ENCODE results near the gene RGMA. TPM values are rescaled to one million over a fixed set of nuclear protein-coding genes. Genes with fewer than 3 reads are reported as not detected.

RGMA gene
- total and polyA plus RNA-seq, 8 donors: 4.6 to 18.5 (median 13.9) TPM

DNA sequence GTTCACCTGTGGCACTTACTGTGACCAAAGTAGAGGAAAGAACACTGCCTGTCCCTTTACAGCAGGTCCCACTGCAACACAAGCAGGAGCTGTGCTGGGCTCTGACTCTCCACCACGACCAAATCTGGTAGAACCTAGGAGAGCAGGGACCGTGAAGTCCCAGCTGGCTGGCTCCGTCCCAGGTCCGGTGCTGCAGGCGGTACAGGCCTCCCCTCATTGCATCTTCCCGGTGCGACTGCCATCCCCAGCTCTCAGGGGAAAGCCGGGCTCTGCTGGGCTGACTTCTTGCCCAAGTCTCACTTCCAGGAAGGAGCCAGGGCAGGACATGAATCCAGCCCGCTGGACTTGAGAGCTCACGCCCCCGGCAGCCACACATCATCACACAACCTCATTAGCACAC lies 33.8 kb downstream of the RGMA start:
- peaks cover 0 to 2% of the 10 kb centered on the region in 2 donors for H3K4me1 ChIP-seq
- intact Hi-C loops (cut with DNase I): no loop called here
- H3K4me3 ChIP-seq: no peak overlapping the region
- no peak for ATAC-seq
- TF ChIP-seq, protein P1, sequence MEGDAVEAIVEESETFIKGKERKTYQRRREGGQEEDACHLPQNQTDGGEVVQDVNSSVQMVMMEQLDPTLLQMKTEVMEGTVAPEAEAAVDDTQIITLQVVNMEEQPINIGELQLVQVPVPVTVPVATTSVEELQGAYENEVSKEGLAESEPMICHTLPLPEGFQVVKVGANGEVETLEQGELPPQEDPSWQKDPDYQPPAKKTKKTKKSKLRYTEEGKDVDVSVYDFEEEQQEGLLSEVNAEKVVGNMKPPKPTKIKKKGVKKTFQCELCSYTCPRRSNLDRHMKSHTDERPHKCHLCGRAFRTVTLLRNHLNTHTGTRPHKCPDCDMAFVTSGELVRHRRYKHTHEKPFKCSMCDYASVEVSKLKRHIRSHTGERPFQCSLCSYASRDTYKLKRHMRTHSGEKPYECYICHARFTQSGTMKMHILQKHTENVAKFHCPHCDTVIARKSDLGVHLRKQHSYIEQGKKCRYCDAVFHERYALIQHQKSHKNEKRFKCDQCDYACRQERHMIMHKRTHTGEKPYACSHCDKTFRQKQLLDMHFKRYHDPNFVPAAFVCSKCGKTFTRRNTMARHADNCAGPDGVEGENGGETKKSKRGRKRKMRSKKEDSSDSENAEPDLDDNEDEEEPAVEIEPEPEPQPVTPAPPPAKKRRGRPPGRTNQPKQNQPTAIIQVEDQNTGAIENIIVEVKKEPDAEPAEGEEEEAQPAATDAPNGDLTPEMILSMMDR (IDR thresholded peaks at IDR 0.05): no peak
- H3K27me3 ChIP-seq: peaks cover 0 to 14% of the 10 kb centered on the region in 2 donors
- no peak overlapping the region for H3K27ac ChIP-seq
- DNase-seq: peak in 1 of 4 donors; percentile 50
- H3K36me3 ChIP-seq: no peaks in the 10 kb centered on the region
- H3K9me3 ChIP-seq: no peaks in the 10 kb centered on the region

DNA sequence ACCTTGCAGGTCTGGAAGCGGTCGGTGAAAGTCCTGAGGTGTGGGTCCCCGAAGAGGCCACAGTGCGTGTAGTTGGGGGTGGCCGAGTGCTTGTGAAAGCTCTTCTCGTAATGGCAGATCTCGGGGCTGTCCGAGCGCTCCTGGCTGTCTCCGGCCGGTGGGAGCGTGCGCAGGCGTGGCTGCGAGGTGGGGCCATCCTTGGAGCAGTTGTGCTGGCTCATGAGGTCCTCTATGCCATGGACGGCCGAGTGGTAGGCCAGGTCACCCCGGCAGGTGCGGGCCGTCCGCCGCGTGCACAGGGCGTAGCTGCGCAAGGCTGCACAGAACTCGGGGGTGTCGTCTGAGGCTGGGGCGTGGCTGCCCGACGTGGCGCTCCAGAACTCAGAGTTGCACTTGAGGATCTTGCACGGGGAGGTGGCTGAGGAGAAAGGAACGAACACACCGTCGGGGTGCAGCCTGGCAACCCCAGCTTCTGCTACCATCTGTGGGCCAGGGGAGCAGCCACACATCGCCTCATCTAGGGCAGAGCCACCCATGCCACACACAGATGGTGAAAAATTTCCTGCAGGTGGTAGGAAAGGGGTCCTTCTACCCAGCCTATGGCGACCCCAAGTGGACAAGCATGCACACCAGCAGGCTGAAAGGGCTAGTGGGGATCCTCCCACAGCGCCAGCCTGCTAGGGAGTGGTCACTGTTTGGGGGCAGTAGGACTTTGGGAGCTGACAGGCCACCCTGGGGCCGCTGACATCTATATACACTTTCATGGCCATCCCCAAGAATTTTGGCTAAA lies 36.7 kb downstream of the RGMA start:
- ATAC-seq: no peak
- DNase-seq: peak in 1 of 4 donors; percentile 75
- H3K27me3 ChIP-seq: peaks cover 0 to 17% of the 10 kb centered on the region in 2 donors
- H3K4me3 ChIP-seq: no peak overlapping the region
- intact Hi-C loops (cut with DNase I): no loop called here
- no peaks in the 10 kb centered on the region for H3K36me3 ChIP-seq
- no peaks in the 10 kb centered on the region for H3K9me3 ChIP-seq
- TF ChIP-seq, protein P1 (IDR thresholded peaks at IDR 0.05): no peak
- H3K4me1 ChIP-seq: peaks cover 0 to 22% of the 10 kb centered on the region in 2 donors
- H3K27ac ChIP-seq: no peak overlapping the region

DNA sequence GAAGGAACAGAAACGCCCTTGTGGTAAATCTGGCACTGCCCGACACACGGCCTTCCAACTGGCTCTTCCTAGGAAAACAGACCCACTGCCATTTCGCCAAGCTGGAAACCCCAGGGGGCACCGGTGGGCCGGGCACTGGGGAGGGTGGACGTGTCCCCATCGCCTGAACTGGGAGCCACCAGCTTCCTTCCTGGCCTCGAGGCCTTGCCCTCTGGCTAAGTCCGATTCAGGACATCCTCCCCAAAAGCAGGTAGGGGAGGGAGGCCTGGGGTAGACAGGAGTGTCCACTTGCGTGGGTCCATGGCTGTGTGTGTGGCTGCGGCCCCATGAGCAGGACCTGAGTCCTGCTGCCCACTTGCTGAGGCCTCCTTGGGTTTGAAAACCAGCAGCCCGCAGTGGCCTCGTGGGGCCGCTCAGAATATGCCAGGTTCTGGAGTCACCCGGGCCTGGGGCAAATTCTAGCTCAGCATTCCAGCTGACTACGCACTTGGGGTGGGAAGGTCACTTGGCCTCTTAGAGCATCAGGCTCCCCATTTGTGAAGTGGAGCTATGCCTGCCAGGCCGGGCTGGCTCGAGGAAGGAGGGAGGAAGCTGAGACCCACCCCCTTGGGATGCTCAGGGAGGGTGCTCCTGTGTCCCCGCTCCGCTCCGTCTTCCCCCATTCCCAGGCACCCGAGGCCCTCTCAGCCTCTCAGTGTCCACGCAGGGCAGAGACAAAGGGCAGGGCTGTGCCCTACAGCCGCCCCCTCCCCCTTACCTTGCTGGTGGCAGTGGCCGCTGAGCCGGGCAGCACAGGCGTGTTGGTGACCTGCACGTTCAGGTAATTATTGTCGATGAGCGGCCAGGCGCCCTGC lies 37.5 kb downstream of the RGMA start:
- peaks cover 0 to 9% of the 10 kb centered on the region in 2 donors for H3K27me3 ChIP-seq
- peaks cover 0 to 1% of the 10 kb centered on the region in 2 donors for H3K9me3 ChIP-seq
- intact Hi-C loops (cut with DNase I): no loop called here
- H3K36me3 ChIP-seq: no peaks in the 10 kb centered on the region
- ATAC-seq: no peak
- no peak overlapping the region for H3K4me3 ChIP-seq
- TF ChIP-seq, protein P1 (IDR thresholded peaks at IDR 0.05): no peak
- DNase-seq: peak in 1 of 4 donors; percentile 69
- H3K4me1 ChIP-seq: peaks cover 0 to 22% of the 10 kb centered on the region in 2 donors
- H3K27ac ChIP-seq: no peak overlapping the region

DNA sequence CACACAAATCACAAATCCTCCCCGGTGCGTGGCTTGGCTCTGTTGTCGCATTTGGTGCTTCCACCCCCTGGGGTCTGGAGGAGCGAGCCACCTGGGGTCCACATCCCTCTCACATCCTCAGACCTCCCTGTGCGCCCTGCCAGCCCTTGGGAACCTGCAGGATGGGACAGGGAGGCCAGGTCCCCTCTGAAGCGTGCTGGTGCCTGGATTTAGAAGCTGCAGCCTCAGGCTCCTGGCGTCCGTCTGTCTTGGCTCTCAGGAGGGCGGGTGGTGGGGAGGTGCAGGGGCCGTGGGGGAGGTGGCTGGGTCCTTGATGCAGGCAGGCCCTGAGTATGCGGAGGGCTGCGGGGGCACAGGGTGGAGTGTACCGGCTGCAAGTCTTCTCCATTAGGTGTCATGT lies 38.4 kb downstream of the RGMA start:
- no peak for ATAC-seq
- Histone ChIP-seq H3K36me3 (no peaks in the 10 kb centered on the region), H3K4me1 (peaks cover 0 to 22% of the 10 kb centered on the region in 2 donors), H3K4me3 (no peak overlapping the region), H3K27me3 (peaks cover 0 to 7% of the 10 kb centered on the region in 2 donors), H3K27ac (no peak overlapping the region), H3K9me3 (peaks cover 0 to 7% of the 10 kb centered on the region in 2 donors)
- TF ChIP-seq, protein P1 (IDR thresholded peaks at IDR 0.05): no peak
- peak in 1 of 4 donors; percentile 66 for DNase-seq
- intact Hi-C loops (cut with DNase I): no loop called here
